Stimulated activated CD4-positive, alpha-beta T cell treated with anti-CD3 and anti-CD28 coated beads, Interleukin-15, amount 100 ng/mL, for 1 hour (primary cell): Measurements from ENCODE around the gene DCXR.
A peak's percentile ranks its signal among the peaks of the same experiment; 100 is the strongest.

ENCODE experiments used
- DNase-seq, 2 donors: peaks; one replicate each; pipeline ENCODE4 v3.0.0-alpha.2; 2020; ENCODE audit warnings: low read depth in 1 of 2, low spot score in 1 of 2

Gene DCXR

DNA sequence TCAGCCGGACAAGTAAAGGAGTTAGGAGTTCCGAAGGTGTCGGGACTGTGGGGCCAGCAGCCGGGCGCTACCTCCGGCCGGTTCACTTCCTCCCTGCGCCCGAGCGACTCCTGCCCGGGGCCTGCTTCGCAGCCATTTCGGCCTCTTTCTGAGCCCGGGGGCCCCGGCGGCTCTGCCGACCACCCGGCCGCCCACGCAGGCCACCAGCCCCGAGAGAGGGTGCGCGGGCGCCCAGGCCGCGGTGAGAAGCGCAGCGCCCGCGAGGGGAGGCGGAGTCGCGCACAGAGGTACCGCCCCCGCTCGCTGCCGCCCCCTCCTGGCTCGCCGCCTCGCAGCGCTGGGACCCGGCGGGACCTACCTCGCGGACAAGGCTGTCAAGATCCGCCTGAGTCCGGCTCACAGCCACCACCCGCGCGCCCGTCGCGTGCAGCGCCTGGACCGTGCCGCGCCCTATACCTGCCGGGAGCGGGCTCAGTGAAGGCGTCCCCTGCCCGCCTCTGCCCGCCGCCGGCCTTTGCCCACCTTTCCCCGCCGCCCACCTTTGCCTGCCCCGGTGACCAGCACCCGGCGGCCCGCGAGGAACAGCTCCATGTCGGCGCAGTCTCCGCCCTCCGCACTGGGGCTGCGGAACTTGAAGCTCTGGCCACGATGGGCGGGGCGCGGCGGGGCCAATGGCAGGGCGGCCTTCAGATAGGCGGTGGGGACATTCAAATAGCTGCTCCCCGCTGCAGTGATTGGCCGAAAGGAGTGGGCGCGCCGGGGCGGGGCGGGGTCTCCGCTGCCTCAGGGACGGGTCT, at the start of gene DCXR:
Gene DCXR (minus strand): TSS at position 606 of the 797 bp plus-strand sequence. CDS start 15 bp downstream, at position 591.
- DNase-seq = peak; percentile 86 to 89

DNA sequence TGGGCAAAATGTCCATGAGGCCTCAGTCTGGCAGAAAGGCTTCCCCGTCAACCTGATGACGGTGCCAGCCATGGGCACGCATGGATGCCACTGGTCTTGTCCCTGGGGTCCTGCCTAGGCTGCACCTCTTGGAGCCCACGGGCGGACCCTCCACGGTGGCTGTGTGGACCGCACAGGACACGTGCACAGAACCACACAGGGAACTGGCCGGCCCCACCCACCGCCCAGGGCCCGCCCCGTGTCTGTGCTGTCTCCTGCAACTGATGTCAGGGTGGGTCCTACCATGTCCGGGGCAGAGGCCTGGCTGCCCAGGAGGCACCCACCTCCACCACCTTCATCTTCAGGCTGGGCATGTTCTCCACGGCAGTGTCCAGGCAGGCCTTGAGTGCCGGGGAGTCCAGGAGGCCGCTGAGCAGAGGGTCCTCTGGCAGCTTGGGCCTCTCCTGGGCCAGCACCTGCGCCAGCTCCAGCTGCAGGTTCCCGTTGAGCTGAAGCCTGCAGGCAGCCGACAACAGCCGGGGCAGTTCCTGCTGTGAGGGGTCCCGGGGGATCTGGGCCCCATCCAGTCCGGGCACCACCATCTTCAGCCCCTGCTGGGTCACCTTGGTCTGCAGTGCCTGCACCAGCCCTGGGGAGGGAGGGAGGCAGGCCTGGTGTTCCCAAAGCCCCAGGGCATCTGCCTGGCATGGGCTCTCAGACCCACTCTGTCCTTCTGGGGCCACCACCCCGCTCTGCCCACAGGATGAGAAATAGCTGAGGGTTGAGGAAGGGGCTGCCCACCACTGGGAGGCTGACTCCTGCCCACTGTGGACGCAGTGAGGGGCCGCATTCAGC, 48.7 kb upstream of the DCXR start:
- no peak for DNase-seq

GRCh38 chr17:82085031-82085861, 47.7 kb upstream of the DCXR start:
- DNase-seq = no peak

GRCh38 chr17:82084373-82085030, 47.0 kb upstream of the DCXR start:
- no peak for DNase-seq

GRCh38 chr17:82083533-82084359, 46.2 kb upstream of the DCXR start:
- no peak for DNase-seq

- no peak for DNase-seq
Observed at GRCh38 chr17:82083009-82083408, 45.5 kb upstream of the DCXR start.

DNA sequence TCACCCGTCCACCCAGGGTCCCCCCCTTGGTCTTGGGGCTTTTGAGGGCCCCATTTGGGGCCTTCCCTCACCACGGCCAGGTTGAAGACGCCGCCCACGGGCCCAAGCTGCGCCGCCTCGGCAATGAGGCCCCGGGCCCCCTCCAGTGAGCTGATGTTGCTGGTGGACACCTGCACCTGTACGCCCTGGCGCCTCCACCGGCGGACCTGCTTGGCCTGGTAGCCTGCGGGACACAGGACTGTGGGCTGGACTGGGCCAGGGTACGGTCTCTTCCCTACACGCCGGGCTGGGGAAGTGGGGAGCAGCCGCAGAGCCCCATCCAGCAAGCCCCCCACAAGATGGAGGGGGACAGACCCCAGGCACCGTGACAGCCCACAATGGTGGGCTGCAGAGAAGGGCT, 45.0 kb upstream of the DCXR start:
- DNase-seq = no peak

GRCh38 chr17:82081966-82082365, 44.5 kb upstream of the DCXR start:
- DNase-seq = no peak

DNA sequence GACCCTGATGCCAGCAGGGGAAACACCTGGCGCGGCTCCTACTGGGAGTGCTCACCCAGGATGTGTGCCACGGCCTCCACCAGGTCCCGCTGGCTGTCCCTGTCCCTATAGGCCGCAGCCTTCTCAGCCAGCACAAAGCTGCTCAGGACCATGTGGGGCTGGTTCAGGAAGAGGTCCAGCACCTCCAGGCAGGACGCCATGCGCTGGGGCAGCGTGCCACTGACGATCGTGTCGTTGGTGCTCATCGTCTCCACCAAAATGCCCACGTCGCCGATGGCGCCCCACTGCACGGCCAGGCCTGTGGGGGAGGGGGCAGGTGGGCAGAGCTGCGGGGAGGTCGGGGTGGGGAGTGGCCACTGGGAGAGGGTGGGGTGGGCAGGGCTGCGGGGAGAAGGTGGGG, 44.0 kb upstream of the DCXR start:
- DNase-seq = no peak

DNA sequence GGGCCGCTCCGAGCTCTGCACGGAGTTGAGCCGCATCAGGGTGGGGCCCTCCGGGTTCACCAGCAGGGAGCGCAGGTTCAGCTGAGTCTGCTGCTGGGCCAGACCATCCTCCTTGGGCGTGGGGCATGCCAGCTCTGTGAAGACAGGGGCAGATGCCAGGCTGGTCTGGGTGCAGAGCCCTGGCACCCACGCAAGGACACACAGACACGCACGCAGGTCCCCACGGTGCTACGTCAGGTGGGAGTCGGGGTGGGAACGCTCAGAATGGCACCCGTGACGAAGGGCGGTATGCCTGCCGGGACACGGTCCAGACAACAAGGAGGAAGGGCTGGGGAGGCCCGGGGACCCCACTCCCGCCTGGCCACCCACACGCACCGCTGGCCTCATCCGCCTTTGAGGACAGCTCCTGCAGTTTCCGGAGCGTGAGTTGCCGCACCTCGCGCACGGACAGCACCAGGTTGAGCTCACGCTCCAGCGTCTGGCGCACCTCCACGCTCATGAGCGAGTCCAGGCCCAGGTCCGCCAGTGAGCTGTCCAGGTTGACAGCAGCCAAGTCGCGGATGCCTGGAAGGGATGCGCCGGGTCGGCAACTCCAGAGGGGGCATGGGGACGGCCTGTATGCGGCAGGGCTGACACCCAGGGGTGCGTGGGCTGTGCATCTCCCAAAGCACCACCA, 43.4 kb upstream of the DCXR start:
- DNase-seq = no peak

GRCh38 chr17:82080048-82080788, 42.7 kb upstream of the DCXR start:
- no peak for DNase-seq

- no peak for DNase-seq
Observed at GRCh38 chr17:82079001-82079677, 41.6 kb upstream of the DCXR start.

DNA sequence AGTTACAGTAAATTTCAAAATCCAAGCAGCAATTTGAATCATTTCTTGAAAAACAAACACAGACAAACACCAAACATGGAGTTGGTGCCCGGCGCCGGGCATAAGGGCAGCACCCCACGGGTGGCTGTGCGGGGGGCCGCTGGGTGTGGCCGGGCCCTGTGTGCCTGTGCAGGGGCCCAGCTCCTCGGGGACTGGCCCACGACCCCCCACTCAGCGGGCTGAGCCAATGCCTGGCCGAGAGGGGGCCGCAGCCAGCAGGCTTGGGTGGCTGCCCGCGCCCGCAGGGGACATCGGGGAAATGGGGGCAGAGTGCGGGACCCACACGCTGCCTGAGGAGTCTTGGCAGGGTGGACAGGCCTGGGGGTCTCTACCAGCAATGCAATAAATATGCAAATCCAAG, 40.9 kb upstream of the DCXR start:
- DNase-seq = no peak

- no peak for DNase-seq
Observed at GRCh38 chr17:82077617-82078358, 40.3 kb upstream of the DCXR start.

- DNase-seq = no peak
Observed at GRCh38 chr17:82076785-82077591, 39.5 kb upstream of the DCXR start.

GRCh38 chr17:82076018-82076784, 38.7 kb upstream of the DCXR start:
- DNase-seq = no peak
